Activated CD4-positive, alpha-beta memory T cell treated with anti-CD3 and anti-CD28 coated beads for 36 hours (primary cell): ENCODE results near the gene TLCD4. TPM values are rescaled to one million over a fixed set of nuclear protein-coding genes. Genes with fewer than 3 reads are reported as not detected.
"Not testable (repeated sequence)": the region's sequence is repeated elsewhere in the genome, so short reads cannot be mapped to it uniquely, and the experiment has no call there.

Experiments used
- CTCF ChIA-PET: fragments of 350-600 bp; sonication (Branson Sonifier 250); formaldehyde crosslinking; loops from one replicate; lab custom pipeline; 2021; ENCODE audit warnings: antibody characterized with exemption, inconsistent platforms; lab: Charles Lee
- POLR2A ChIA-PET: fragments of 350-600 bp; sonication (Branson Sonifier 250); formaldehyde crosslinking; loops from one replicate; lab custom pipeline; 2021; ENCODE audit warnings: antibody characterized with exemption; lab: Charles Lee
- DNase-seq: peaks from one replicate; pipeline ENCODE4 v3.0.0-alpha.2; 2020
- H3K27ac Mint-ChIP-seq: one replicate; pipeline ENCODE4 v1.8.0; 2021; ENCODE audit warnings: mixed read lengths
- H3K27me3 Mint-ChIP-seq: one replicate; pipeline ENCODE4 v1.8.0; 2021; ENCODE audit warnings: mixed read lengths
- H3K36me3 Mint-ChIP-seq: one replicate; pipeline ENCODE4 v1.8.0; 2021; ENCODE audit warnings: mixed read lengths
- H3K4me1 Mint-ChIP-seq: one replicate; pipeline ENCODE4 v1.8.0; 2021; ENCODE audit warnings: low read depth, mixed read lengths
- H3K4me3 Mint-ChIP-seq: one replicate; pipeline ENCODE4 v1.8.0; 2021; ENCODE audit warnings: mild to moderate bottlenecking, mixed read lengths
- H3K9me3 Mint-ChIP-seq: one replicate; pipeline ENCODE4 v1.8.0; 2021; ENCODE audit warnings: mixed read lengths
- intact Hi-C: fragments of 100-400 bp; cut with micrococcal nuclease; formaldehyde crosslinking; loops from one replicate; pipeline ENCODE4 v1.15.1; 2023
- total RNA-seq, 2 experiments: library from RNA; stranded (reverse); gene quantifications; one replicate each; pipeline ENCODE4 v1.2.3, GENCODE V29; 2021

The TLCD4 gene
- total RNA-seq, 2 experiments from 2014 or later = 0.15 to 0.21 TPM

DNA sequence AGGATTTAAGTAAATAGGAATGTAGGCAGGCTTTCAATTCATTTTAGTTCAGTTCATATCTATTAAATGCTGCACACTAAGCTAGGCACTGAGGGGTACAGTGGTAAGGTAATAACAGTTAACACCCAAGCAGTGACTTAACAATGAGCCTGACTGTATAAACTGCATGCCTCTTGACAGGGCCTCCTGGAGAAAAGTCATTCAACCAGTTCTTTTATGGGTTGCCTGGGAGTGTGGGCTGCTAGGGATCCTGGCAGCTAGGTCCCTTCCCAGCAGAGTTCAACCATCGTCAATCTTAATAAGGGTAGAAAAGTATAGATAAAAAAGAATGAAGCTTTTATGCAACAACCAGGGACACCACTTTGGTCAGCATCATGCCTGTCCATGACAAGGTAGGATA lies 36.3 kb upstream of the TLCD4 start:
- Mint-ChIP-seq H3K4me1 (no peaks in the 10 kb centered on the region), H3K27me3 (no peaks in the 10 kb centered on the region), H3K9me3 (no peaks in the 10 kb centered on the region), H3K36me3 (no peaks in the 10 kb centered on the region), H3K4me3 (no peak overlapping the region), H3K27ac (no peak overlapping the region)
- no peak for DNase-seq
- ChIA-PET POLR2A (no interaction called here), CTCF (interaction anchor here (1.8 kb wide), 1 partner anchor 153 kb away, joined by 10 read pairs; the partner anchor contains the start of gene RWDD3)
- intact Hi-C loops = no loop called here

- DNase-seq = peak; percentile 15
- no peaks in the 10 kb centered on the region for H3K36me3 Mint-ChIP-seq
- no peaks in the 10 kb centered on the region for H3K4me1 Mint-ChIP-seq
- peaks cover 6% of the 10 kb centered on the region for H3K27me3 Mint-ChIP-seq
- H3K9me3 Mint-ChIP-seq = no peaks in the 10 kb centered on the region
- no peak overlapping the region for H3K27ac Mint-ChIP-seq
- intact Hi-C loops = loop anchor here (1.0 kb wide), 1 partner anchor 150 kb away; the partner anchor contains the start of gene RWDD3
- CTCF ChIA-PET = interaction anchor here (0.5 to 3.5 kb wide), 14 partner anchors 9 to 231 kb away, joined by 3 to 33 read pairs (median 3); partner anchors contain the start of genes ALG14, RWDD3 and TLCD4
- POLR2A ChIA-PET = no interaction called here
- no peak overlapping the region for H3K4me3 Mint-ChIP-seq
Measured at GRCh38 chr1:95084317-95085176, 32.6 kb upstream of the TLCD4 start.

DNA sequence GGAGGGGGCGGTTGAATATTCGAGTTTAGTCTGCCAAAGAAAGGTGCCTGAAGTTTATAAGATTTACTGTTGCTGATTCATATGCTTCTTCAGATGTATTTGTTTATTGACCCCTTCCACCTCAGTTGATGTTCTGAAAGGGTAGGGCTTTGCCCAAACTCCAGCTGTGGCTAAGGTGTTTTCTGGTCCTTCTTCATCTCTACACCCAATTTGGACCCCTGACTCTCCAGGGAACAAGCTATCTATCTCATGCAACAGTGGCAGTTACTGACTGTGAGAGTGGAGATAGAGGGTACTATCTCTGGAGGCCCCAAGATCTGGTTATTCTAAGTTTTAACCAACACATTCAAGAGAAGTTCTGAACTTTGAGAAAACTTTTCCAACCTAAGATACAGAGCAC lies 31.8 kb upstream of the TLCD4 start:
- no peak overlapping the region for H3K27ac Mint-ChIP-seq
- H3K9me3 Mint-ChIP-seq = no peaks in the 10 kb centered on the region
- no peaks in the 10 kb centered on the region for H3K4me1 Mint-ChIP-seq
- H3K27me3 Mint-ChIP-seq = peaks cover 6% of the 10 kb centered on the region
- ChIA-PET CTCF (interaction anchor here (0.6 to 3.5 kb wide), 9 partner anchors 8 to 232 kb away, joined by 3 to 33 read pairs (median 3); partner anchors contain the start of genes ALG14 and RWDD3), POLR2A (no interaction called here)
- H3K4me3 Mint-ChIP-seq = no peak overlapping the region
- no peaks in the 10 kb centered on the region for H3K36me3 Mint-ChIP-seq
- intact Hi-C loops = no loop called here
- DNase-seq = no peak

DNA sequence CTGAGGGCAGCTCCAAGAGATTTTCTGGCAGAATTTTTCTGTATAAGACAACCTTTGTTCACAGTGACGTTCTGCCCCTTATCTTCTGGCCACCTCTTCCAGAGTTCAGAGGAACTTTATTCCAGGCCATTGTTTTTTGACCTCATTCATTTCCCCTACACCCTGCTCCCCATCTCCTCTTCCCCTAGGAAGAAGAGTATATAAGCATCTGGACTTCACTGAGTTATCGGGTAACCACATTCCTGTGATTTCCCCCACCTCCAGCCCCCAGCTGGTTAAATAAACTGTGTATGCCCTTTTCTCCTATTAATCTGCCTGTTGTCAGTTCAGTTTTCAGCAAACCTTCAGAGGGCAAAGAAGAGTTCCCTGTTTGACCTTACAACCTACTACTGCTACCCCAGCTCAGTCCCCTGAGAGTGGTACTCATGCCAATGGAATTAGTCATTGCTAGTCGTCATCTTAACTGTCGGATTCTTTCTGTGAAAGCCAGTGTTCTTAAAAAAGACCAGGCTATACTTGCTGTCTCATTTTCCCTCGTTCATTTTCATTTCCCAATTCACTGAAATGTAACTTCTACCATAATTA lies 30.1 kb upstream of the TLCD4 start:
- H3K27ac Mint-ChIP-seq = no peak overlapping the region
- no peaks in the 10 kb centered on the region for H3K9me3 Mint-ChIP-seq
- no peaks in the 10 kb centered on the region for H3K4me1 Mint-ChIP-seq
- no peak for DNase-seq
- CTCF ChIA-PET = interaction anchor here (1.3 to 1.5 kb wide), 2 partner anchors 12 to 147 kb away, joined by 3 to 4 read pairs; partner anchors contain the start of gene RWDD3
- peaks cover 6% of the 10 kb centered on the region for H3K27me3 Mint-ChIP-seq
- POLR2A ChIA-PET = no interaction called here
- intact Hi-C loops = no loop called here
- H3K36me3 Mint-ChIP-seq = no peaks in the 10 kb centered on the region
- H3K4me3 Mint-ChIP-seq = no peak overlapping the region

DNA sequence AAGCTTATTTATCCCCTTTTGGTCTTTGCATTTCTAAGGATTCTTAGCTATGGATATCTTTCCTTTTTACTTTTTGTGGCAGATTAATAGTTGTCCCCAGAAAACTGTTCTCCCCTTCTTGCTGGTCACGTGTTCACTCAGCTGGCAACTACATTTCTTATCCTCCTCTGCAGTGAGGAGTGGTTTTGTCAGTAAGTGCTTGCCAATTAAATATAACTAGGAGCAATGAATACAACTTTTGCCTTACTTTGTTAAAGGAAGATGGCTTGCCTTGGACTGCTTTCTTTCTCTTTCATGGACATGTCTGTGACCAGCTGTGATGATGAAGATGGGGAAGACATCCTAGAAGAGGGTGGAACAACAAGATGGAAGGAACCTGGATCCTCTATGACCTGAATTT lies 28.9 kb upstream of the TLCD4 start:
- H3K27ac Mint-ChIP-seq = no peak overlapping the region
- peaks cover 6% of the 10 kb centered on the region for H3K27me3 Mint-ChIP-seq
- ChIA-PET CTCF (interaction anchor here (1.3 to 1.5 kb wide), 2 partner anchors 13 to 146 kb away, joined by 4 to 6 read pairs; partner anchors contain the start of gene RWDD3), POLR2A (no interaction called here)
- H3K9me3 Mint-ChIP-seq = no peaks in the 10 kb centered on the region
- intact Hi-C loops = no loop called here
- no peak overlapping the region for H3K4me3 Mint-ChIP-seq
- DNase-seq = no peak
- H3K4me1 Mint-ChIP-seq = no peaks in the 10 kb centered on the region
- H3K36me3 Mint-ChIP-seq = no peaks in the 10 kb centered on the region

DNA sequence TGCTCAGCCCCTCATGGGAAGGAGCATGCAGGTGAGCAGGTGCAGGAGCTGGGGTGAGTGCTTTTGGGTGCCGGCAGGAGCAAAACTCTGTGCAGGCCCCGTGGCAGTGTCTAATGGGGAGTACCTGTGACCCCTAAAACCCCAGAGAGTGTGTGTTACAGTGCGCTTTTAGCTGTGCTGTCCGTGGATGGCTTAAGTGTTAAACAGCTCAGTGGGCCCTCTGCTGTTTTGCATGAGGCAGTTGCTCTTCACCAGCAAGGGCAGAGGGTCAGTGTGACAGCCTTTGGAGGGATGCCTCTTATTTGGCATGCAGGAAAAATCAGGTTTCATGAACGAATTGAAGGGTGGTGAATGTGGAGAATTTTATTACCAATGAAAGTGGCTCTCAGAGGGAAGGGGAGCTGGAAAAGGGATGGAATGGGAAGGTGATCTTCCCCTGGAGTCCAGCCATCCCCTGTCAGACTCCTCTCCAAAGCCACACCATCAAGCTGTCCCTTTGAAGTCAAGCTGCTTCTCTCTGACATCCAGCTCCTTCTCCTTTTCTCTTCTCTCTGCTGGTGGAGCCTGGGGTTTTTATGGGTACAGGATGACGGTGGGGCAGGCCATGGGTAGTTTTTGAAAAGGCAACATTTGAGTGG lies 27.4 kb upstream of the TLCD4 start:
- no peaks in the 10 kb centered on the region for H3K4me1 Mint-ChIP-seq
- intact Hi-C loops = no loop called here

DNA sequence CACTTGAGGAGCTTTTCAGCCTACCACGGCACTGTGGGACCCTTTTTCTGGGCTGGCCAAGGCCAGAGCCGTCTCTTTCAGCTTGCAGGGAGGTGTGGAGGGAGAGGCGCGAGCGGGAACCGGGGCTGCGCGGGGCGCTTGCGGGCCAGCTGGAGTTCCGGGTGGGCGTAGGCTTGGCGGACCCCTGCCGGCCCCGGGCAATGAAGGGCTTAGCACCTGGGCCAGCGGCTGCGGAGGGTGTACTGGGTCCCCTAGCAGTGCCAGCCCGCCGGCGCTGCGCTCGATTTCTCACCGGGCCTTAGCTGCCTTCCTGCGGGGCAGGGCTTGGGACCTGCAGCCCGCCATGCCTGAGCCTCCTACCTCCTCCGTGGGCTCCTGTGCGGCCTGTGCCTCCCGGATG lies 25.9 kb upstream of the TLCD4 start:
- H3K36me3 Mint-ChIP-seq, H3K4me3 Mint-ChIP-seq, H3K4me1 Mint-ChIP-seq, H3K27me3 Mint-ChIP-seq, POLR2A ChIA-PET, H3K9me3 Mint-ChIP-seq, DNase-seq, H3K27ac Mint-ChIP-seq, intact Hi-C loops: not testable (repeated sequence)
- CTCF ChIA-PET = interaction anchor here (1.3 kb wide), 1 partner anchor 46 kb away, joined by 3 read pairs; no protein-coding TSS in a partner anchor

More for the DNA sequence above, 27.4 kb upstream of the TLCD4 start:
- POLR2A ChIA-PET = no interaction called here
- DNase-seq = no peak
- Mint-ChIP-seq H3K9me3 (no peaks in the 10 kb centered on the region), H3K27me3 (peaks cover 6% of the 10 kb centered on the region), H3K27ac (no peak overlapping the region), H3K4me3 (no peak overlapping the region), H3K36me3 (no peaks in the 10 kb centered on the region)
- CTCF ChIA-PET = no interaction called here

DNA sequence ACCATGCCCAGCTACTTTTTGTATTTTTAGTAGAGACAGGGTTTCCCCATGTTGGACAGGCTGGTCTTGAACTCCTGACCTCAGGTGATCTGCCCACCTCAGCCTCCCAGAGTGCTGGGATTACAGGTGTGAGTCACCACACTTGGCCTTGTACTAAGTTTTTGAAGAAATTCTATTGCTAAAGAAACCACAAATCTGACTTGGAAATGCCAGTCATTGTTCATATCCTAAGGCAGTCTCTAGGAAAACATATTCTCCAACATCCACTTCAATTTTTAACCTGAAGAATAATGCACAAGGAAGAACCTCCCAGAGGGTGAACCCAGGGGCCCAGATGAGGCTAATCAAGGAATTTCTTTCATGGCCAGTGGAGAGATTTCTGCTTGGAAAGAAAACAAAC lies 24.3 kb upstream of the TLCD4 start:
- DNase-seq, H3K9me3 Mint-ChIP-seq, intact Hi-C loops, H3K27ac Mint-ChIP-seq, H3K36me3 Mint-ChIP-seq, H3K4me3 Mint-ChIP-seq, CTCF ChIA-PET, H3K4me1 Mint-ChIP-seq, H3K27me3 Mint-ChIP-seq, POLR2A ChIA-PET: not testable (repeated sequence)

- Mint-ChIP-seq H3K27me3 (peaks cover 3% of the 10 kb centered on the region), H3K27ac (no peak overlapping the region), H3K4me1 (no peaks in the 10 kb centered on the region), H3K36me3 (no peaks in the 10 kb centered on the region), H3K9me3 (no peaks in the 10 kb centered on the region), H3K4me3 (no peak overlapping the region)
- intact Hi-C loops = no loop called here
- ChIA-PET CTCF (interaction anchor here (0.8 kb wide), 1 partner anchor 8 kb away, joined by 3 read pairs; no protein-coding TSS in a partner anchor), POLR2A (no interaction called here)
- DNase-seq = no peak
Measured at GRCh38 chr1:95093296-95093695, 23.9 kb upstream of the TLCD4 start.

- CTCF ChIA-PET = no interaction called here
- intact Hi-C loops = no loop called here
Measured at GRCh38 chr1:95094923-95095322, 22.2 kb upstream of the TLCD4 start.

GRCh38 chr1:95095833-95096217 lies 21.3 kb upstream of the TLCD4 start:
- no peak overlapping the region for H3K27ac Mint-ChIP-seq
- no peaks in the 10 kb centered on the region for H3K9me3 Mint-ChIP-seq
- POLR2A ChIA-PET = no interaction called here
- no peaks in the 10 kb centered on the region for H3K27me3 Mint-ChIP-seq
- CTCF ChIA-PET = no interaction called here
- no peaks in the 10 kb centered on the region for H3K36me3 Mint-ChIP-seq
- no peak overlapping the region for H3K4me3 Mint-ChIP-seq
- DNase-seq = no peak
- H3K4me1 Mint-ChIP-seq = no peaks in the 10 kb centered on the region
- intact Hi-C loops = no loop called here

More at GRCh38 chr1:95094923-95095322, 22.2 kb upstream of the TLCD4 start:
- Mint-ChIP-seq H3K4me1 (no peaks in the 10 kb centered on the region), H3K4me3 (no peak overlapping the region), H3K36me3 (no peaks in the 10 kb centered on the region), H3K9me3 (no peaks in the 10 kb centered on the region), H3K27ac (no peak overlapping the region), H3K27me3 (no peaks in the 10 kb centered on the region)
- no peak for DNase-seq
- POLR2A ChIA-PET = interaction anchor here (0.5 kb wide), 1 partner anchor 44 kb away, joined by 3 read pairs; no protein-coding TSS in a partner anchor
